T-cell (primary cell): ENCODE results near the gene GNG7. TPM values are rescaled to one million over a fixed set of nuclear protein-coding genes. Genes with fewer than 3 reads are reported as not detected.
A peak's percentile ranks its signal among the peaks of the same experiment; 100 is the strongest.

Experiments
- ATAC-seq, 4 experiments: fragments of 200-7000 bp in 3 of 4; fragments of 150-1000 bp in 1 of 4; cut with Tn5 transposase; replicated peaks in 1 of 4; 1 replicate in 3 of 4; 2 replicates in 1 of 4; pipeline ENCODE4 v1.10.0; 2021; ENCODE audit warnings: moderate library complexity in 3 of 4, mild to moderate bottlenecking in 2 of 4, moderate number of reproducible peaks in 1 of 4
- CTCF ChIA-PET, 2 donors: fragments of 300-600 bp; sonication (Branson Sonifier 250); formaldehyde crosslinking; loops; one replicate each; lab custom pipeline; 2022; ENCODE audit warnings: antibody characterized with exemption in 2 of 2; lab: Charles Lee
- POLR2A ChIA-PET, 2 donors: fragments of 300-600 bp; sonication (Branson Sonifier 250); formaldehyde crosslinking; loops; one replicate each; lab custom pipeline; 2022; ENCODE audit warnings: antibody characterized with exemption in 2 of 2; lab: Charles Lee
- DNase-seq, 35 experiments: peaks; one replicate each; pipeline versions ENCODE4 v3.0.0 to v3.0.0-alpha.2; 2013 to 2023
- H3K27ac ChIP-seq: one replicate; pipeline ENCODE4 v1.5.1; 2013; ENCODE audit warnings: low read length
- H3K27me3 ChIP-seq, 2 experiments: replicated peaks in 1 of 2; 1 replicate in 1 of 2; 2 replicates in 1 of 2; pipeline versions ENCODE4 v1.6.1 to v1.7.0; 2013; ENCODE audit warnings: low read length in 1 of 2, mixed read lengths in 1 of 2; ENCODE audit not compliant: control insufficient read depth in 2 of 2, insufficient read depth in 2 of 2; ENCODE audit errors: extremely low read depth in 1 of 2
- H3K36me3 ChIP-seq, 2 donors: 1 replicate in 1 of 2; 2 replicates in 1 of 2; pipeline versions ENCODE4 v1.6.1 to v1.7.0; 2013; ENCODE audit warnings: low read length in 1 of 2; ENCODE audit not compliant: control insufficient read depth in 2 of 2, insufficient read depth in 1 of 2; ENCODE audit errors: extremely low read depth in 1 of 2
- H3K4me1 ChIP-seq, 2 experiments: 1 replicate in 1 of 2; 2 replicates in 1 of 2; pipeline versions ENCODE4 v1.6.1 to v1.7.0; 2013; ENCODE audit warnings: low read length in 2 of 2, mixed read lengths in 1 of 2; ENCODE audit not compliant: insufficient read depth in 2 of 2, control insufficient read depth in 1 of 2; ENCODE audit errors: extremely low read depth in 1 of 2
- H3K4me3 ChIP-seq, 2 donors: 1 replicate in 1 of 2; 2 replicates in 1 of 2; pipeline versions ENCODE4 v1.5.1 to v1.7.0; 2013; ENCODE audit warnings: mild to moderate bottlenecking in 2 of 2, low read length in 1 of 2, moderate library complexity in 1 of 2; ENCODE audit not compliant: control insufficient read depth in 1 of 2; ENCODE audit errors: extremely low read depth in 1 of 2
- H3K9me3 ChIP-seq: 2 replicates; pipeline ENCODE4 v1.7.0; 2013
- H3K27ac Mint-ChIP-seq, 2 donors: one replicate each; pipeline ENCODE4 v1.8.0; 2020 to 2021; ENCODE audit warnings: mild to moderate bottlenecking in 2 of 2, mixed read lengths in 2 of 2
- H3K27me3 Mint-ChIP-seq, 2 donors: one replicate each; pipeline ENCODE4 v1.8.0; 2021 to 2022; ENCODE audit warnings: mixed read lengths in 2 of 2
- H3K36me3 Mint-ChIP-seq: one replicate; pipeline ENCODE4 v1.8.0; 2021; ENCODE audit warnings: mixed read lengths
- H3K4me1 Mint-ChIP-seq, 3 donors: one replicate each; pipeline ENCODE4 v1.8.0; 2020 to 2022; ENCODE audit warnings: mixed read lengths in 3 of 3, mild to moderate bottlenecking in 1 of 3
- H3K4me3 Mint-ChIP-seq, 3 donors: one replicate each; pipeline ENCODE4 v1.8.0; 2020 to 2022; ENCODE audit warnings: mild to moderate bottlenecking in 3 of 3, mixed read lengths in 3 of 3, moderate library complexity in 3 of 3
- H3K9me3 Mint-ChIP-seq, 3 donors: one replicate each; pipeline ENCODE4 v1.8.0; 2020 to 2022; ENCODE audit warnings: mixed read lengths in 3 of 3
- WGBS: methylation state at CpG from one replicate; pipeline ENCODE4 v1.1.5; 2013; ENCODE audit warnings: missing lambda C conversion rate; ENCODE audit not compliant: insufficient coverage; 5-methylcytosine and 5-hydroxymethylcytosine counted together
- total RNA-seq, 35 experiments: library from RNA in 6 of 35; stranded (reverse) in 6 of 35; fragments of 120-200 nt in 1 of 35; gene quantifications; one replicate each; pipeline versions ENCODE4 v1.2.1 to v1.2.4 and lab custom pipeline; 2013 to 2026

Gene GNG7
- total RNA-seq, 5 donors from 2014 or later (not counting 1 experiment from before 2014, with no cell fraction given): 4.5 to 7.2 (median 5.7) TPM

- POLR2A ChIA-PET: no interaction called here
These were observed 201.6 kb downstream of the GNG7 start for GRCh38 chr19:2500841-2501261.

GRCh38 chr19:2500156-2500555, 202.3 kb downstream of the GNG7 start:
- Mint-ChIP-seq H3K27me3 (no peaks in the 10 kb centered on the region), H3K27ac (no peak overlapping the region), H3K36me3 (no peaks in the 10 kb centered on the region), H3K4me1 (peaks cover 20 to 36% (median 28%) of the 10 kb centered on the region in 3 donors), H3K4me3 (no peak overlapping the region), H3K9me3 (no peaks in the 10 kb centered on the region)
- 95% methylated on average over 8 of the region's 13 CpGs for WGBS
- Histone ChIP-seq H3K36me3 (no peaks in the 10 kb centered on the region), H3K27ac (no peak overlapping the region), H3K27me3 (peaks cover 0 to 4% of the 10 kb centered on the region in 2 experiments), H3K9me3 (no peaks in the 10 kb centered on the region), H3K4me3 (no peak overlapping the region), H3K4me1 (peaks cover 0 to 41% of the 10 kb centered on the region in 2 experiments)
- ATAC-seq (no peak), DNase-seq (no peak)
- ChIA-PET POLR2A (no interaction called here), CTCF (interaction anchor here in 1 of 2 donors (0.7 kb wide), 1 partner anchor 96 kb away, joined by 4 read pairs; no protein-coding TSS in a partner anchor)

More at GRCh38 chr19:2500841-2501261, 201.6 kb downstream of the GNG7 start:
- ATAC-seq (no peak), DNase-seq (no peak)
- no peak overlapping the region for H3K4me3 ChIP-seq
- 70% methylated on average over 9 of the region's 12 CpGs for WGBS
- no peak overlapping the region for H3K27ac ChIP-seq
- H3K9me3 ChIP-seq: no peaks in the 10 kb centered on the region
- no peaks in the 10 kb centered on the region for H3K36me3 ChIP-seq
- Mint-ChIP-seq H3K4me1 (peaks cover 19 to 38% (median 26%) of the 10 kb centered on the region in 3 donors), H3K9me3 (no peaks in the 10 kb centered on the region), H3K27ac (no peak overlapping the region), H3K4me3 (no peak overlapping the region), H3K36me3 (no peaks in the 10 kb centered on the region), H3K27me3 (no peaks in the 10 kb centered on the region)
- H3K27me3 ChIP-seq: peaks cover 0 to 4% of the 10 kb centered on the region in 2 experiments
- H3K4me1 ChIP-seq: peaks cover 0 to 34% of the 10 kb centered on the region in 2 experiments
- CTCF ChIA-PET: interaction anchor here in 1 of 2 donors (0.7 kb wide), 1 partner anchor 97 kb away, joined by 4 read pairs; no protein-coding TSS in a partner anchor

- POLR2A ChIA-PET: no interaction called here
- peaks cover 0 to 27% of the 10 kb centered on the region in 2 experiments for H3K4me1 ChIP-seq
- H3K27me3 ChIP-seq: peaks cover 0 to 26% of the 10 kb centered on the region in 2 experiments
- CTCF ChIA-PET: interaction anchor here in 1 of 2 donors (0.6 kb wide), 1 partner anchor 119 kb away, joined by 4 read pairs; no protein-coding TSS in a partner anchor
- H3K9me3 ChIP-seq: no peaks in the 10 kb centered on the region
- no peak overlapping the region for H3K4me3 ChIP-seq
- H3K36me3 Mint-ChIP-seq: no peaks in the 10 kb centered on the region
- H3K9me3 Mint-ChIP-seq: no peaks in the 10 kb centered on the region
- H3K27ac Mint-ChIP-seq: no peak overlapping the region
- no peak overlapping the region for H3K27ac ChIP-seq
- peaks cover 20 to 30% (median 29%) of the 10 kb centered on the region in 3 donors for H3K4me1 Mint-ChIP-seq
- H3K27me3 Mint-ChIP-seq: peaks cover 6 to 14% of the 10 kb centered on the region in 2 donors
- DNase-seq: no peak
- ATAC-seq: no peak
- WGBS: 95% methylated on average over 9 of the region's 10 CpGs
- H3K36me3 ChIP-seq: no peaks in the 10 kb centered on the region
- no peak overlapping the region for H3K4me3 Mint-ChIP-seq
These were observed 205.3 kb downstream of the GNG7 start for GRCh38 chr19:2497186-2497585.

GRCh38 chr19:2495651-2496316, 206.7 kb downstream of the GNG7 start:
- Histone ChIP-seq H3K36me3 (no peaks in the 10 kb centered on the region), H3K4me1 (peaks cover 0 to 36% of the 10 kb centered on the region in 2 experiments), H3K27me3 (peaks cover 0 to 38% of the 10 kb centered on the region in 2 experiments), H3K4me3 (peak overlapping the region in 1 of 2 donors; percentile 79), H3K9me3 (no peaks in the 10 kb centered on the region), H3K27ac (no peak overlapping the region)
- Mint-ChIP-seq H3K27ac (peak overlapping the region in 1 of 2 donors; percentile 22), H3K4me1 (peaks cover 22 to 35% (median 34%) of the 10 kb centered on the region in 3 donors), H3K9me3 (no peaks in the 10 kb centered on the region), H3K36me3 (no peaks in the 10 kb centered on the region), H3K4me3 (peak overlapping the region; percentile 50 to 67 (median 51)), H3K27me3 (peaks cover 8 to 26% of the 10 kb centered on the region in 2 donors)
- DNase-seq: no peak
- POLR2A ChIA-PET: no interaction called here
- no peak for ATAC-seq
- WGBS: 53% methylated on average over 3 of the region's 16 CpGs
- CTCF ChIA-PET: no interaction called here

- ChIA-PET CTCF (no interaction called here), POLR2A (interaction anchor here in 1 of 2 donors (0.7 kb wide), 2 partner anchors 19 to 1710 kb away, joined by 4 to 8 read pairs; partner anchors contain the start of gene GADD45B)
- H3K36me3 ChIP-seq: no peaks in the 10 kb centered on the region
- H3K4me3 ChIP-seq: peak overlapping the region; percentile 79 to 82
- H3K9me3 ChIP-seq: no peaks in the 10 kb centered on the region
- H3K4me1 ChIP-seq: peaks cover 0 to 36% of the 10 kb centered on the region in 2 experiments
- WGBS: 6% methylated on average over 21 of the region's 26 CpGs
- H3K4me3 Mint-ChIP-seq: peak overlapping the region; percentile 53 to 70 (median 65)
- no peaks in the 10 kb centered on the region for H3K36me3 Mint-ChIP-seq
- peak in 3 of 4 experiments; percentile 28 to 58 (median 46) for ATAC-seq
- peaks cover 22 to 37% (median 35%) of the 10 kb centered on the region in 3 donors for H3K4me1 Mint-ChIP-seq
- H3K9me3 Mint-ChIP-seq: no peaks in the 10 kb centered on the region
- peak in 5 of 35 experiments; percentile 10 to 30 (median 23) for DNase-seq
- H3K27ac Mint-ChIP-seq: no peak overlapping the region
- H3K27me3 Mint-ChIP-seq: peaks cover 12 to 29% of the 10 kb centered on the region in 2 donors
- peaks cover 0 to 43% of the 10 kb centered on the region in 2 experiments for H3K27me3 ChIP-seq
- peak overlapping the region; percentile 61 for H3K27ac ChIP-seq
These were observed 207.3 kb downstream of the GNG7 start for GRCh38 chr19:2495130-2495641.

GRCh38 chr19:2494447-2495129, 207.9 kb downstream of the GNG7 start:
- H3K4me3 Mint-ChIP-seq: peak overlapping the region; percentile 70 to 78 (median 75)

More at GRCh38 chr19:2494447-2495129, 207.9 kb downstream of the GNG7 start:
- Mint-ChIP-seq H3K27ac (no peak overlapping the region), H3K9me3 (no peaks in the 10 kb centered on the region), H3K27me3 (peaks cover 15 to 35% of the 10 kb centered on the region in 2 donors), H3K36me3 (no peaks in the 10 kb centered on the region), H3K4me1 (peaks cover 26 to 41% (median 40%) of the 10 kb centered on the region in 3 donors)
- peak overlapping the region; percentile 79 to 82 for H3K4me3 ChIP-seq
- POLR2A ChIA-PET: interaction anchor here in 1 of 2 donors (0.7 kb wide), 2 partner anchors 19 to 1710 kb away, joined by 4 to 8 read pairs; partner anchors contain the start of gene GADD45B
- H3K27me3 ChIP-seq: peaks cover 2 to 49% of the 10 kb centered on the region in 2 experiments
- peak in 31 of 35 experiments; percentile 16 to 76 (median 33) for DNase-seq
- WGBS: 14% methylated on average over 70 of the region's 72 CpGs
- H3K4me1 ChIP-seq: peaks cover 2 to 40% of the 10 kb centered on the region in 2 experiments
- ATAC-seq: peak; percentile 64 to 85 (median 78)
- H3K36me3 ChIP-seq: no peaks in the 10 kb centered on the region
- CTCF ChIA-PET: no interaction called here
- H3K9me3 ChIP-seq: no peaks in the 10 kb centered on the region
- H3K27ac ChIP-seq: peak overlapping the region; percentile 61
